Smooth muscle cell (in vitro differentiated cells): ENCODE results near the gene PTPRG. TPM values are rescaled to one million over a fixed set of nuclear protein-coding genes. Genes with fewer than 3 reads are reported as not detected.
A peak's percentile ranks its signal among the peaks of the same experiment; 100 is the strongest.

ENCODE experiments used
- DNase-seq: peaks from one replicate; lab custom pipeline; 2025; ENCODE audit not compliant: unreplicated experiment; lab: John Stamatoyannopoulos, UW
- H2AFZ ChIP-seq: fragments of 200-600 bp; sonication (generic); 2 replicates; pipeline ENCODE4 v1.6.0; 2016; ENCODE audit warnings: antibody characterized with exemption, low read depth, mild to moderate bottlenecking
- H3F3A ChIP-seq: fragments of 200-600 bp; sonication (generic); 2 replicates; pipeline ENCODE4 v1.6.0; 2017; ENCODE audit warnings: antibody characterized with exemption, low read depth
- H3K27ac ChIP-seq: fragments of 200-600 bp; sonication (generic); 2 replicates; pipeline ENCODE4 v1.5.1; 2016; ENCODE audit warnings: low read depth, mild to moderate bottlenecking
- H3K27me3 ChIP-seq: fragments of 200-600 bp; sonication (generic); 2 replicates; pipeline ENCODE4 v1.6.1; 2016; ENCODE audit warnings: low read depth, mild to moderate bottlenecking
- H3K36me3 ChIP-seq: fragments of 200-600 bp; sonication (generic); 2 replicates; pipeline ENCODE4 v1.5.1; 2016; ENCODE audit warnings: low read depth
- H3K4me1 ChIP-seq: fragments of 200-600 bp; sonication (generic); 2 replicates; pipeline ENCODE4 v1.5.1; 2016; ENCODE audit warnings: low read depth
- H3K4me2 ChIP-seq: fragments of 200-600 bp; sonication (generic); 2 replicates; pipeline ENCODE4 v1.6.0; 2016; ENCODE audit warnings: mild to moderate bottlenecking
- H3K4me3 ChIP-seq: fragments of 200-600 bp; sonication (generic); 2 replicates; pipeline ENCODE4 v1.5.1; 2016; ENCODE audit warnings: mild to moderate bottlenecking
- H3K79me2 ChIP-seq: fragments of 200-600 bp; sonication (generic); 2 replicates; pipeline ENCODE4 v1.6.0; 2016; ENCODE audit warnings: low read depth, mild to moderate bottlenecking
- H3K9ac ChIP-seq: fragments of 200-600 bp; sonication (generic); 2 replicates; pipeline ENCODE4 v1.6.0; 2016; ENCODE audit warnings: low read depth
- H3K9me3 ChIP-seq: fragments of 200-600 bp; sonication (generic); replicated peaks from 2 replicates; pipeline ENCODE4 v1.5.1; 2016; ENCODE audit warnings: low read depth
- H4K20me1 ChIP-seq: fragments of 200-600 bp; sonication (generic); 2 replicates; pipeline ENCODE4 v1.6.0; 2016; ENCODE audit warnings: low read depth
- WGBS: methylation state at CpG from one replicate; pipeline ENCODE4 v1.1.7; 2016; ENCODE audit warnings: low lambda C conversion rate; 5-methylcytosine and 5-hydroxymethylcytosine counted together
- polyA plus RNA-seq: library from polyadenylated mRNA; unstranded; fragments of >200 nt; fragmentation: Nextera tagmentation; extraction: Ambion mirVana; gene quantifications from 2 replicates; pipeline ENCODE4 v1.2.1, GENCODE V29; 2016
- total RNA-seq: library from RNA; depleted of rRNA; stranded (reverse); fragments of >200 nt; gene quantifications from 2 replicates; pipeline ENCODE4 v1.2.3, GENCODE V29; 2014
- TF ChIP-seq, protein P1 (sequence below): fragments of 200-600 bp; sonication (generic); IDR thresholded peaks from 2 replicates; pipeline ENCODE4 v1.5.1; 2017; ENCODE audit warnings: borderline replicate concordance, mild to moderate bottlenecking, antibody characterized with exemption; ENCODE audit not compliant: insufficient read depth, poor library complexity, severe bottlenecking

PTPRG gene
- total and polyA plus RNA-seq, 2 experiments from 2014 or later: 21.2 to 87.3 TPM

- Histone ChIP-seq H3K36me3 (no peaks in the 10 kb centered on the region), H3K4me1 (peaks cover 13% of the 10 kb centered on the region), H3K9me3 (no peaks in the 10 kb centered on the region), H2AFZ (no peak overlapping the region), H3K4me2 (no peak overlapping the region), H3K27ac (no peak overlapping the region), H3K79me2 (peaks cover 17% of the 10 kb centered on the region), H3K9ac (no peak overlapping the region), H3K4me3 (no peak overlapping the region), H3K27me3 (no peaks in the 10 kb centered on the region), H3F3A (peaks cover 17% of the 10 kb centered on the region), H4K20me1 (peaks cover 36% of the 10 kb centered on the region)
- no peak for DNase-seq
- 91% methylated on average over 2 of the region's 2 CpGs for WGBS
- TF ChIP-seq, protein P1, sequence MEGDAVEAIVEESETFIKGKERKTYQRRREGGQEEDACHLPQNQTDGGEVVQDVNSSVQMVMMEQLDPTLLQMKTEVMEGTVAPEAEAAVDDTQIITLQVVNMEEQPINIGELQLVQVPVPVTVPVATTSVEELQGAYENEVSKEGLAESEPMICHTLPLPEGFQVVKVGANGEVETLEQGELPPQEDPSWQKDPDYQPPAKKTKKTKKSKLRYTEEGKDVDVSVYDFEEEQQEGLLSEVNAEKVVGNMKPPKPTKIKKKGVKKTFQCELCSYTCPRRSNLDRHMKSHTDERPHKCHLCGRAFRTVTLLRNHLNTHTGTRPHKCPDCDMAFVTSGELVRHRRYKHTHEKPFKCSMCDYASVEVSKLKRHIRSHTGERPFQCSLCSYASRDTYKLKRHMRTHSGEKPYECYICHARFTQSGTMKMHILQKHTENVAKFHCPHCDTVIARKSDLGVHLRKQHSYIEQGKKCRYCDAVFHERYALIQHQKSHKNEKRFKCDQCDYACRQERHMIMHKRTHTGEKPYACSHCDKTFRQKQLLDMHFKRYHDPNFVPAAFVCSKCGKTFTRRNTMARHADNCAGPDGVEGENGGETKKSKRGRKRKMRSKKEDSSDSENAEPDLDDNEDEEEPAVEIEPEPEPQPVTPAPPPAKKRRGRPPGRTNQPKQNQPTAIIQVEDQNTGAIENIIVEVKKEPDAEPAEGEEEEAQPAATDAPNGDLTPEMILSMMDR: no peak
Observed at GRCh38 chr3:61924991-61925390, 363.6 kb downstream of the PTPRG start.

- Histone ChIP-seq H3F3A (peaks cover 17% of the 10 kb centered on the region), H3K27me3 (no peaks in the 10 kb centered on the region), H2AFZ (no peak overlapping the region), H3K4me3 (no peak overlapping the region), H3K4me1 (peaks cover 13% of the 10 kb centered on the region), H4K20me1 (peaks cover 36% of the 10 kb centered on the region), H3K27ac (peak overlapping the region; percentile 98), H3K9ac (peak overlapping the region; percentile 93), H3K36me3 (no peaks in the 10 kb centered on the region), H3K79me2 (peaks cover 20% of the 10 kb centered on the region), H3K4me2 (peak overlapping the region; percentile 66), H3K9me3 (no peaks in the 10 kb centered on the region)
- no peak for DNase-seq
- TF ChIP-seq, protein P1: no peak
- 91% methylated on average over 5 of the region's 5 CpGs for WGBS
Observed at GRCh38 chr3:61925721-61926120, 364.4 kb downstream of the PTPRG start.

DNA sequence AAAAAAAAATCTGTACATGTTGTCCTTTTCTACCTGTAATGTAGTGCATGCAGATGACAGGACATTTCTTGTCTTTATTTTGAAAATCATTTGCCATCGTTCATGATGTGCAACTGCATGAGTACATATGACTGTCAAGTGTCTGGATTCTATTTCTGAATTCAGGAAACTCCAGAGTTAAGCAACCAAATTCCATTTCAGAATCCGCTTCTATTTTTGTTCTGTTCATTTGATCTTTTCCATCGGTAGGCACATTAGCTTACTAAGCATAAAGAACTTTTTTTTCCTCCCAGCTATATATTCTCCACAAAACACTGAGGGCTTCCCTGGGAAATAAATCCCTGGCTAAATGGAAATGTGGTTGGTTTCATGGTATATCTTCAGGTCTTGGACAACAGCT lies 365.6 kb downstream of the PTPRG start:
- Histone ChIP-seq H3K79me2 (peaks cover 26% of the 10 kb centered on the region), H3K4me3 (no peak overlapping the region), H3K27ac (peak overlapping the region; percentile 98), H3K4me1 (peaks cover 13% of the 10 kb centered on the region), H3K36me3 (no peaks in the 10 kb centered on the region), H3K9ac (peak overlapping the region; percentile 93), H3K27me3 (no peaks in the 10 kb centered on the region), H3F3A (peaks cover 17% of the 10 kb centered on the region), H2AFZ (no peak overlapping the region), H3K9me3 (no peaks in the 10 kb centered on the region), H4K20me1 (peaks cover 44% of the 10 kb centered on the region), H3K4me2 (peak overlapping the region; percentile 66)
- DNase-seq: no peak
- TF ChIP-seq, protein P1: no peak
- 17% methylated on average over 3 of the region's 3 CpGs for WGBS

GRCh38 chr3:61927332-61927731 lies 366.0 kb downstream of the PTPRG start:
- no peaks in the 10 kb centered on the region for H3K36me3 ChIP-seq
- H3F3A ChIP-seq: peaks cover 17% of the 10 kb centered on the region
- no peak overlapping the region for H2AFZ ChIP-seq
- 30% methylated on average over 3 of the region's 3 CpGs for WGBS
- peak overlapping the region; percentile 66 for H3K4me2 ChIP-seq
- TF ChIP-seq, protein P1: no peak
- no peaks in the 10 kb centered on the region for H3K27me3 ChIP-seq
- H3K4me1 ChIP-seq: peaks cover 13% of the 10 kb centered on the region
- DNase-seq: no peak
- H3K9me3 ChIP-seq: no peaks in the 10 kb centered on the region
- H3K9ac ChIP-seq: peak overlapping the region; percentile 93
- no peak overlapping the region for H3K4me3 ChIP-seq
- peak overlapping the region; percentile 98 for H3K27ac ChIP-seq
- H4K20me1 ChIP-seq: peaks cover 44% of the 10 kb centered on the region
- H3K79me2 ChIP-seq: peaks cover 30% of the 10 kb centered on the region
